Right ventricle myocardium inferior (tissue), 1 donor: ENCODE measurements around the gene DCHS1. TPM values are rescaled to one million over a fixed set of nuclear protein-coding genes. Genes with fewer than 3 reads are reported as not detected.
A peak's percentile ranks its signal among the peaks of the same experiment; 100 is the strongest.

Experiments
- ATAC-seq: fragments of 200-7000 bp; cut with Tn5 transposase; one replicate; pipeline ENCODE4 v1.9.1; 2020; ENCODE audit warnings: mild to moderate bottlenecking, moderate library complexity
- DNase-seq: peaks from one replicate; pipeline ENCODE4 v3.0.0; 2021; ENCODE audit errors: missing footprints
- intact Hi-C: fragments of 100-400 bp; cut with DNase I; formaldehyde crosslinking; loops from one replicate; pipeline ENCODE4 v1.11.0; 2022
- total RNA-seq: library from RNA; stranded (reverse); fragmentation: NEBNext Ultra II Directional; extraction: Animal tissue kit (Norgen Biotek cat#: 25700); gene quantifications from one replicate; pipeline ENCODE4 v1.2.1, GENCODE V29; 2021
- donor health status: DM: no; HTN: yes; CAD: no; lungs with severe emphysema.

DCHS1 gene
- total RNA-seq, 1 donor from 2014 or later: 10.7 TPM

DNA sequence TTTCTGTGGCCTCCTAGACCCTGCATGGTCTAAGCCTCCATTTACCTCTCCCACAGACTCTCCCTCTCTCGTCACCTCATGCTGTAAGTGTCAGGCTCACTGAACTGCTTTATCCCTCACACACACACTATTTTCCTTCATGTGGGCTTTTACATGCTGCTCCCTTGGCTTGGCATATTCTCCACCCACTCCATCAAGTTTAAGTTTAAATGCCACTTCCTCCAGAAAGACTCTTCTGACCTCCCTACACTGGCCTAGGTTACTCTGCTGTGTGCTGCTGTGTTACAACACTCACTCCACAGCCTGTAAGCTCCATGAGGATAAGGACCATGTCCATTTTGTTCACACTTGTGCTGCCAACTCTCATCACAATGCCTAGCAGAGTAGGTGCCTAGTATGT, 2.5 kb downstream of the DCHS1 start:
- intact Hi-C loops: no loop called here
- DNase-seq (no peak), ATAC-seq (no peak)

DNA sequence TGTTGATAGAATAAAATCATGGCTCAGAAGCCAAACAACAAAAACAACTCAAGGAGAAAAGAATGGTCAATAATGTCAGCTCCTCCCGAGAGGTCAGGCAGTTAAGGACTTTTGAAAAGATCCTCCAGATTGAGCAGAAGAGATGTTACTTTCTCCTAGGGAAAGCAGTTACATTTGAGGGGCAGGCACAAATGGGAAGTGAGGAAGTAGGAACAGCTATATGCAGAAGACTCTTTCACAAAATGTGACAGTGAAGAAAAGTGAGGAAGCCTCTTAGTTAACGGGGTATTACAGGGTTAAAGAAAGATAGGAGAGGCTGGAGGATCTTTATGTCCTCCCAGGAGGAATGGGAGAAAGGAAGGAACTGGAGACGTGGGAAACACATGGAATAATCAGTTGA, 3.4 kb downstream of the DCHS1 start:
- no peak for ATAC-seq
- intact Hi-C loops: no loop called here
- DNase-seq: no peak

DNA sequence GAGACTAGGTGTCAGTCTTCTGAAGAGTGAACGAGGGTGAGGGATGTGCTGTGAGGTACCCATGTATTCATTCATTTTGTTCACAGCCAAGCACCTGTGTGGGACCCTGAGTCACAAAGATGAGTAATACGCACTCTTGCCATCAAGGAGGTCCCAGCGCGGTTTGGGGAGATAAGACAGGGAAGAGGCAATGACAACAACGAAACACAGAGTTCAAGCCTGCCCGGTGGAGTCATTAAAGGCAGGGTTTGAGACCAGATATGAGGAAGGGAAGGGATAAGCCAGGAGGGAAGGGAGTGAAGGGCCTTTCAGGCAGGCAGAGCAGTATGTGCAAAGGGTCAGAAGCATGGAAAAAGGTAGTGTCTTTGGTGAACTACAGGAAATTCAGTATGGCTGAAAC, 4.6 kb downstream of the DCHS1 start:
- ATAC-seq: no peak
- intact Hi-C loops: no loop called here

DNA sequence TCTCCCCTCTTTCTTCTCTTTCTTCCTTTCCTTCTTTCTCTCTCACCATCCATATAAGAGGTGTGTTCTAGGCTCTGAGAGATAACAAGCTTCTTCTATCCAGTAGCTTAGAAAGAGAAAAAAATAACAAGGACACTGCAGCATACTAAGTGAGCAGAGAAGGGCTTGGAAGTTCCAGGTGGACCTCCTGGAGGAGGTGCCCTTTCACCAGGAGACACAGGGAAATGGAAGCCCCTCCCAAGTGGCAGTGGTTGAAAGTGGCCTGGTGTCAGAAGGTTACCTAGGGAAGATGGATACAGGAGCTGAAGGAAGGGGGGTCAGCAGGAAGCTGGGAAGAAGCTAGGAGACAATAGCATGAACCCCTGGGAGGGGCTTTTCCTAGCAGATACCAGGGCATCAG, 5.5 kb downstream of the DCHS1 start:
- intact Hi-C loops: no loop called here
- DNase-seq: no peak
- no peak for ATAC-seq

More for the DNA sequence above, 4.6 kb downstream of the DCHS1 start:
- DNase-seq: no peak

DNA sequence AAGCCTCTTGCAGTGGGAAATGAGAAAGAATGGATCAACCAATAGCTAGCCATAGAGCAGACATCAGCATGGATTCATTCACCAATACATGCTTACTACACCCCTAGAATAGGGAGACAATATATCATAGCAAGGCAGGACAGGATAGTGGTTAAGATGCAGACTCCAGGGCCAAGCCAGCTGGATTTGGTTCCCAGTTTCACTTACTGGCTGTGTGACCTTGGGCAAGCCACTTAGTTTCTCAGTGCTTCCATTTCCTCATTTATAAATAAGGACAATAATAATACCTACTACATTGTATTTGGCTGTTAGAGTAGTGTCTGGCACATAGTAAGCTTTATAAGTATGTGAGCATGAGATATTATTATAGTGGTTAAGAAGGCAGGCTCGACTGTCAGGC, 7.1 kb downstream of the DCHS1 start:
- DNase-seq: no peak
- ATAC-seq: no peak
- intact Hi-C loops: loop anchor here (5.0 kb wide), 1 partner anchor 34 kb away; the partner anchor contains the start of gene MRPL17

DNA sequence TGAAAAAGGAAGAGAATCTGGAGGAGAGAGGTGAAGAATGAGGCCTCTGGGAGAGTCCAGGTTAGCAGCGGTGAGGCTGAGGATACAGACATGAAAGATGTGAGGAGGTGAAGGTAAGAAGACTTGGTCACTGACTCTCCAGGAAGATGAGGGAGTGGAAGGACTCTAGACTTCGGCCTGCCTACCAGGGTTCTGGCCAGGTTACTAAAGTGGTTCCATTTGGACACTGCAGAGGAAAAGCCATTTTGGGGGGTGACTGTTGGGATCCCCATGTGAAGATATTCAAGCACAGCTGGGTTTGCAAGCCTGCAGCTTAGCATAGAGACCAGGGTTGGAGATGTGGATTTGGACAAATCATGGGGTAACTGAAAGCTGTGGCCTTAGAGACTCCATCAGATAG, 7.8 kb downstream of the DCHS1 start:
- ATAC-seq (no peak), DNase-seq (no peak)
- intact Hi-C loops: loop anchor here (5.0 kb wide), 1 partner anchor 34 kb away; the partner anchor contains the start of gene MRPL17

DNA sequence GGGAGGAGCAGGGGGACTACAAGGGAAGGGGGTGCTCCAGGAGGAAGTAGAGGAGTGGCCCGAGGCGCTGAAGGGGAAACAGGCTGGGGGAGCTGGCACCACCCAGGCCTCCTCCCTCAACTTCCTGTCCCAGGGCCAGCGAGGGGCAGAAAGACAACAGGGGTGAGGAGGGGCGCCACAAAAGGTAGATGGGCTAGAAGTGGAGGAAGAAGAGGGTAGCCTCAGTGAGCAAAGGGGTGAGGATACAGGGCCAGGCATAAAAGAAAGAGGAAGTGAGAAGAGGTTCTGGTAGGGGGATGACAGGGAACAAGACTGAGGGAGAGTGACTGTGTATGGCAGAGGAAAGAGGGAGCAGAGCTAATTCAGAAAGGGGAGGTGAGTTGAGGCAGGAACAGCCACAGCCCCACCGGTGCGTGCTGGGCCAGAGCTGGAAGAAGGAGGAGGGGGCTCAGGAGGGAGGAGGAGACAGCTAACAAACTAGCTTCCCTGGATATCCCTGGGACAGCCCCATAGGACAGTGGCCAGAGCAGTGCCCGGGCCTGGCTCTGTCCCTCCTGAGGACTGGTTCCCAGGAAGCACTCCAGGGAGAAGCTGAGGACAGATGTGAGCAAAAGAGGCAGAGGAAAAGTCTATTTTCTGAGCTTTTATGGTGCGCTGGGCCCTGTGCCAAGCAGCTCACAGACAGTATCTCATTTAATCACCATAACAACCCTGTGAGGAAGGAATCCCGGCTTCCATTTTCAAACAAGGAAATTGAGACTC, 8.5 kb downstream of the DCHS1 start:
- DNase-seq (peak; percentile 72), ATAC-seq (peak; percentile 30)
- intact Hi-C loops: loop anchor here (5.0 kb wide), 1 partner anchor 35 kb away; the partner anchor contains the start of gene MRPL17

DNA sequence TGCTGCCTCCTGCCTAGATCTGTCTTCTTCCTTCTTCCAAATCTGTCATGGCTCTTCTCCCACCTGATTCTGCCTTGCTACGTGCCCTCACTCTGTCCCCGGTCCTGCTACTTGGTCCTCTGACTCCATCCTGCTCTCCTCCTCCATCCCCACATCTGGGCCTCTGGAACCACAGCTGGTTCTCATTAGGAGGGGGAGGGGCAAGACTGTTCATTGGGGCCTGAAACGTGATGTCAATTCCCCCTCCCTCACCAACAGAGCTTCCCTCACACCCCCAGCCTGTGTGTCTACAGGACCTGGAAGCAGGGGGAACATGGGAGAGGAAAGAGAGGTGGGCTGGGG, 9.1 kb downstream of the DCHS1 start:
- intact Hi-C loops: loop anchor here (5.0 kb wide), 1 partner anchor 36 kb away; the partner anchor contains the start of gene MRPL17
- DNase-seq (peak; percentile 74), ATAC-seq (peak; percentile 74)

DNA sequence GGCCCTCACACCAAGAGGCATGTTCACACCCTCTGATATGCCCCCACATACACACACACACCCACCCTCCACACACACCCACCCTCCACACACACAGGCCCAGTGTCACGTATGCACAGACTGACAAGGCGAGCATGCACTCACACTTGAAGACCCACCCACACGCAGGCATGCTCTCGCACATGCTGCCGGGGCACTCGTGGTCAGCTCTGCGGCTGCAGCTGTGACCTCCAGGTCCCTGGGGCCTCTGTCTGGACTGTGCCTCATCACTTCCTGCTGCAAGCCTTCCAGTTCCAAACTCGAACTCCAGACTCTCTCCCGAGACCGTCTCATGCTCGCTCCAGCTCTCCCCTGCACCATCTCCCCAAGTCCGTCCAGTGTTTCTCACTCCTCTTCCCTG, 9.5 kb downstream of the DCHS1 start:
- intact Hi-C loops: loop anchor here (5.0 kb wide), 1 partner anchor 36 kb away; the partner anchor contains the start of gene MRPL17
- ATAC-seq (peak; percentile 82), DNase-seq (peak; percentile 89)

DNA sequence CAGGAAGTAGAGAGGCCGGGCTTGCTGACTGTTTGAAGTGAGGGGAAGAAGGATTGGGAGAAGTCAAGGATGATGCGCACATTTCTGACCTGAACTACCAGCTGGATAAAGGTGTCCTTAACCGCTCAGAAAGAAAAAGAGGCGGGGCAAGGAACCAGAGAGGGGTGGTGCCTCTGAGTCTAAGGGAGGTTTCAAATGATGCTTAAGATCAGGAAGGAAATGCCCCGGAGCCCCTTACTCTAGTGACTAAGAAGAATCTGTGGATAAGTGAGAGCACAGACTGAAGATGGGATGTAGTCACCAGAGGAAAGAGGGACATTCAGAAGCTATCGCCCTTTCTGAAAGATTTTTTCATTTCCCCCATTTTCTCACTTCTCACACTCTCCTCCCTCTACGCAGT, 12.7 kb downstream of the DCHS1 start:
- DNase-seq: no peak
- intact Hi-C loops: no loop called here
- no peak for ATAC-seq

DNA sequence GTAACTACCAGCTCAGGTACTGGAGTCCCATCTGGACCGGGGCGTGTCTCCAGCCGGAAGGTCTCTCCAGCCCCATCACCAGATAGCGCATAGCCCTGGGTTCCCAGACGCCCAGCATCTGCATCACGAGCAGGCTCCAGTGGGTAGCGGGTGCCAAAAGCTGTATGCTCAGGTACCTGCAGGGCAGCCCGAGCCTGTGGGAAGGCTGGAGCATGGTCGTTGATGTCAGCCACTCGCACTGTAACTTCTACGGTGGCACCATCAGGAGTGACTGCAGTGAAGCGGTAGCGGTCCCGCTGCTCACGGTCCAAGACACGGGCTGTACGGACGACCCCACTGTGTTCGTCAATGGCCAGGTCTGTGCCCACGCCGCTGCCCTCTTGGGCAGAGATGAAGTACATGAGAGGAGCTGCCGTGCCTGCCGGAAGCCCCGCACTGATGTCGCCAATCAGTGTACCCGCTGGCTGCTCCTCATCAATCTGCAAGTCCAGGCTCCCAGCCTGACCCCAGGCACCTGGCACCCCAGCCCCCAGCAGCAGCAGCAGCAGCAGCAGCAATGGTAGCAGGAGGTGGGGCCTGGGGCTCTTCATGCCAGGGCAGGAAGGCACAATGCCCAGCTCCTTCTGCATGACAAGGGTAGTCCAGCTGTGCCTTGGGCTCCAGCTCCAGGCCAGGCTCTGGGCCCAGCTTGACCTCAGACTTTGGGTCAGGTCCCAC, 14.5 kb downstream of the DCHS1 start:
- no peak for DNase-seq
- intact Hi-C loops: no loop called here
- no peak for ATAC-seq

DNA sequence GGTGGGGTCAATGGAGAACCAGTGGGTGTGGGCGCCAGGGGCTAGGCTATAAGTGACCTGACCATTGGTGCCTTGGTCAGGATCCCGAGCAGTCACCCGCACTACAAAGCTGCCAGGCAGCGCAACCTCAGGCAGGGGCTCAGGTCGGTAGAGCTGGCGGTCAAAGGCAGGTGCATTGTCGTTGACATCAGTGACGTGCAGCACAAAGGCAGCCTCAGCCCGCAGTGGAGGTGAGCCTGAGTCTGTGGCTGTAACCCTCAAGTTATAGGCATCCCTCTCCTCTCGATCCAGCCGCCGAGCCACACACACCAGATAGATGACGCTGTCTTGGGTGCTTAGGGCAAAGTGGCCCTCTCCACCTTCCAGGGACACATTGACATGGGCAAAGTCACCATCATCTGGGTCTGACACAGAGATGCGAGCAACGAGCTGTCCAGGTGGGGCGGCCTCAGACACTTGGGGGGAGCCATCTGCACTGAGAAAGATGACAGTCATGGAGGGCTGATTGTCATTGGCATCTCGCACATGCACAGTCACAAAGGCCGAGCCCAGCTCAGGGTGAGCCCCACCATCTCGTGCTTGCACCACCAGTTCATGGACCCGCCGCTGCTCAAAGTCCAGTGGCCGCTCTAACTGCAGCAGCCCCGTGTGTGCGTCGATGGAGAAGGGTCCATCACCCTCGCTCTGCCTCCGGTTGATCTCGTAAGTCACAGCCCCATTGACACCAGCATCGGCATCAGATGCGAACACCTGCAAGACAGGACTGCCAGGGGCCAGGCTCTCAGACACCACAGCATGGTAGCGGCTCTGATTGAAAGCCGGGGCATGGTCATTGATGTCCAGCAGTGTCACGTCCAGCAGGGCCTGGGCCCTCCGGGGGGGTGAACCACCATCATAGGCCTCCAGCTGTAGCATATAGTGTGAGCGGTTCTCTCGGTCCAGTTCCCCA, 15.3 kb downstream of the DCHS1 start:
- ATAC-seq: no peak

DNA sequence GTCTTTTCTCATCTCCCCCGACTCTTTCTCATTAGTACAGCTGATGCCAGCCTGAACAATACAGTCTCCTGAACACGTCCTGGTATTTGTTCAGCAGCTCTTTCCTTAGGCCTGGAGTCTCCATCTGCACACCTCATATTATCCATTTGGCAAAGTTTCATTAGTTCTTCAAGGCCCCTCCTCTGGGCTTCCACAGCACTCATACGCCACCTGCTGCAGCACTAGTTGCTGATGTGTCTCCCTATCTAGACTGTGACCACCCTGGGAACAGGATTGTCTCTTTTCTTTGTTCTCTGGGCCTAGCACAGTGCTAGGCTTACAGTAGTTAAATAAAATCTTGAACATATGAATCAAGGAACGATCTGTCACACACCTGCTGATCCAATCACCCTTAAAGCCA, 17.2 kb downstream of the DCHS1 start:
- DNase-seq (no peak), ATAC-seq (no peak)
- intact Hi-C loops: no loop called here

More for the DNA sequence above, 15.3 kb downstream of the DCHS1 start:
- DNase-seq: no peak
- intact Hi-C loops: no loop called here

DNA sequence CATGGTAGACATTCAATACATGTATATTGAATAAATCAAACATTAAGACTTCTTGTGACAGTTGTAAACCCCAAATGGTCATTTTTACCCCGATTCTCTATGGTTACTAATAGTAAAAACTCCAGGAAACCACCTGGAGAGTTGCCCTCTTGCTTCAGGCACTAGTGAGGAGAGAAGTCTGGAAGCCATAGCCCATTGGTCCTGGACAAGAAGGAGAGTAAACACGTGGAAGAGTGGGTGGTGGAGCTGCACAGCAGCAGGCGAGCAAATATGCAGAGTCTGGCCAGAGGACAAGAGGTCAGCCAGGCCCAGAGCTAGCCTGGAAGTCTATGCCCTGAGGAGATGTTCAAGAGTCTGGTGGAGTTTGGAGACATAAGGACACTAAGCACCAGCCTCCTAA, 17.7 kb downstream of the DCHS1 start:
- DNase-seq (no peak), ATAC-seq (peak; percentile 67)
- intact Hi-C loops: no loop called here

DNA sequence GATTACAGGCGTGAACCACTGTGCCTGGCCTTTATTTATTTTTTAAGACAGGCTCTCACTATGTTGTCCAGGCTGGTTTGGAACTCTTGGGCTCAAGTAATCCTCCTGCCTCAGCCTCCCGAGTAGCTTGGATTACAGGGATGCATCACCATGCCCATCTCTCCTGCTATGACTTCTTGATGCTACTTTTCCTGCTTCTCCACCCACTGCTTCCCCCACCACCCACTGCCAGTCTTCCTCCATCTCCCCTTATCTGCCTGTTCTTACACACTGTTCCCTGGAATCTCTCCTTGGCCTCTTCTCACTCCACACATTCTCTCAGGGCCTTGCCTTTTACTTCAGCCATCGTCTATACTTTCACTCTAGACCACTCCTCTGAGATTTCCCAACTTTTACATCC, 19.1 kb downstream of the DCHS1 start:
- intact Hi-C loops: no loop called here
- DNase-seq (no peak), ATAC-seq (no peak)

DNA sequence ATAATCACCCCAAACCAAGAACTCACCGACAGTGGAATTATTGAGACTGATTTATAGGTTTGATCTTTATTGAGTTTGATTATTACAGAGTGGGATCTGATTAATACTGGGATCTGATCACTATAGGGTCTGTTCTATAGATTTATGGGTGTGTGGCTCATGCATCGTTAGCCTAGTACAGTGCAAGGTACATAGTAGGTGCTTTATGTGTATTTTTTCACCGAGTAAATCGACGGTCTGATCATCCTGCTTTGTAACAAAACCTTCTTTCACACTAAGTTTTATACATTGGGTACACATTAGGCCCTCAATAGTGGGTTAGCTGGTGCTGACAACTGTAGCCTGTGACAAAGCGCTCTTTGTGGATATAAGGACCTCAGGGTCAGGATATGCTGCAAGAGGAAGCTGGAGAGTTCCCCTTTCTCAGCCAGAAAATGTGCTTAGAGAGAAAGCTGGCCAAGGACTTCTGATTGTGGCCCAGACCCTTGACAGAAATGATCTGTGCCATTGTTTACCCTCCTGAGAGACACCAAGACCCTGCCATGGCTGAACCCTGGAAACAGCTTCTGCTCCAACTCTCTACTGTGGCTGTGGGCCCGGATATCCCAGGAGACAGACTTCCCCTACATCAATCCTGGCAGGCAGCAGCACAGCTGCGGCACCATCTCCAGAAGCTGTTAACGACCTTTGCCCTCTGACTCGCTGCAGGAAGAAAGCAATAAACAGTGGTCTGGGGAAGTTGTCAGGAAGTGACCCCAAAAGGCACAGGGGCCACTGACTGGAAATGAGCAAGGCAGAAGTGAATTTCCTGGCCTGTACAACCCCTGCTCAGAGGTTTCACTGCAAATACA, 20.3 kb downstream of the DCHS1 start:
- DNase-seq: peak; percentile 88
- peak; percentile 82 for ATAC-seq
- intact Hi-C loops: loop anchor here (1.0 kb wide), 1 partner anchor 15 kb away; no protein-coding TSS in a partner anchor

DNA sequence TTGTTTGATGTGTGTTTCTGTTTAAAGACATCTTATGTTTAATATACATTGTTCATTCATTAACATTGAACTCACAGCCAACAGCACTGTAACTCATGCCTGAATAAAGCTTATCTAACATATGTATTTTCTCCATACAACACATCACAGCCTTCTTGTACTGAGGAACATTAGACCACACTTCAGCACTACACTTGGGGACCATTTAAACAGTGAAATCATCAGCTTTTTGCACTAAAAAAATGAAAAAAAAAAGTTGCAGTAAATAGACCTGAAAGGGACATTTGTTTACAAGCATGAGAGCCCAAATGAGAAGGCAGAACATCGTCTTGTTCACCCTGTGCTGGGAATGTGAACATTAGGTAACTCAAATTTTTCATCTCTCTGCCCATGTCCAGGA, 21.1 kb downstream of the DCHS1 start:
- ATAC-seq (no peak), DNase-seq (no peak)
- intact Hi-C loops: no loop called here
